Astrocyte of the cerebellum (primary cell): Measurements from ENCODE around the gene ALKBH3.
A peak's percentile ranks its signal among the peaks of the same experiment; 100 is the strongest.

Experiments
- DNase-seq: peaks from one replicate; pipeline ENCODE4 v3.0.0-alpha.2; 2011; ENCODE audit warnings: low read depth
- H3K4me3 ChIP-seq: 2 replicates; pipeline ENCODE4 v1.5.1; 2011; ENCODE audit warnings: mild to moderate bottlenecking, low read depth, low read length, moderate library complexity
- CTCF ChIP-seq: IDR thresholded peaks from 2 replicates; pipeline ENCODE4 v1.5.1; 2012; ENCODE audit warnings: low read length, low read depth, moderate library complexity, mild to moderate bottlenecking; ENCODE audit errors: missing control alignments
- in situ Hi-C: cut with HindIII; loops from 2 replicates; pipeline ENCODE4 v1.10.0; 2017; ENCODE audit warnings: low sequenced_read_pairs

Gene ALKBH3

DNA sequence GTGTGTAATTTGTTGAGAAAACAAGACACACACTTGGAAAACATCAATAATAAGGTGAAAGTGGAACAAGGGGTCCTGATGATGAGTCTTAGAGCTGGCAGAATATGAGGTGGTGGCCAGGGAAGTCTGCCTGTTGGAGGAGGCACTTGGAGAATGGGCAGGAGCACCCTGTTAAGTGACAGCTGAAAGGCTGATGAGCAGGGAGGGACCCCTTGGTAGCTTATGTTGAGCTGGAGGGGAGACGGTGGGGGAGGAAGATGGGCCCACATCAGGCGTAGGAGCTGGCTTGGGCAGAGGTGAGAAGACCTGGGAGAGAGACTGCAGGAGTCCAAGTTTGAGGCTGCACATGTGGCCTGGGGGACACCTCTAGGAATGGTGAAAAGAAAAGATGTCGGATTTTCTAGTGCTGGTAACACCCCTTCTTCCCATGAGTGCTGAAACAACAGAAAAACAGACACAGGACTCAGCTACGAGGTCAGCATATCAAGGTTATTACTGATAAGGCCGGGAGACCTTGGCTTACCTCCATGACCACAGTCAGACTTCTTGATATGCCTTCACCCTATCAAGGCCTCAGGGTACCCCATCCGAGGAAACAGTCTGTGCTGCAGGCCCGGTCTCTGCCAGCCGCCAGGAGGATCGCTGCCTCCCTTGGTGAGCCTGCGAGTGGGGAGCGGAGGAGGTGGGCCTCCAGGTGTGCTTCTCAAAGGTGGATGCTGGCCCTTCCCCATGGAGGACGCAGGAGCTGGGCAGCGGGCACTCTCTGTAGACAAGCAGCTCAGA, 47.5 kb downstream of the ALKBH3 start:
- no peak overlapping the region for H3K4me3 ChIP-seq
- in situ Hi-C loops = no loop called here
- TF ChIP-seq CTCF = no peak
- DNase-seq = no peak

GRCh38 chr11:43928721-43929120, 48.1 kb downstream of the ALKBH3 start:
- in situ Hi-C loops = no loop called here
- H3K4me3 ChIP-seq = no peak overlapping the region
- DNase-seq = no peak
- no peak for TF ChIP-seq CTCF

DNA sequence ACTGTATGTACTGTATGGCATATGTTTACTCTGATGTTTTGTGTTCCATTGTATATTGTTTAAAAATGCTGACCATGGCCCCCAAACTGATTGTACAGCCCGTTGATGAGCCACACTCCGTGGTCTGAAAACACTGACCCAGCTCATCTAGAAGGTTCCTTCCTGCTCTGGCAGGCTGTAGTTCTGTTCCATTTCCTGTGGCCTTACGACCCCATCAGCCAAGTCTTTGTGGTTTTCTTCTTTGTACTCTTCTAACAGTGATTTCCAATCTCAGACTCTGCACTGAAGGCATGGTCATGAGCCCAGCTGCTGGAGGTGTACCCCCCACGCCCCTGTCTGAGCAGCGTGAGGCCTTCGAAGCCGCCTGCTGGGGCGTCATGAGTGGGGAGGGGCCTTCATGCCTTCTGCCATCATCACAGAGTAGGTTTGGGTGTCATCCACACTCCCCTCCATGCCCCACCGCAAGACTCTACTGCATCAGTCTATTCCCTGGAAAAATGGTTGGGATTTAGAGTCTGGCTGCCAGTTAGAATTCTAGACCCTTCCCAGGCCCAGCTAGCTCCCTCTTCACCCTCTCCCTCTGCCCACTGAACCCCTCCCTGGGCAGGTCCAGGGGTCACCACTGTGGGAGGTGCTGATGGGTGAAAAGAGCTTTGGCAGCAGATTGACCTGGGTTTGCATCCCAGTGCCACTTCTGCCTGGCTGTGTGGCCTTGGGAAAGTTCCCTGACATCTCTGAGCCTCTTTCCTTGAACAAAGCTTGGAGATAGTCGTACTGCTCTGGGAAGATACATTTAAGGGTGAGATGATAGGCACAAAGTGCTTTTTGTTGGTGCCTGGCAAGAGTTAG, 50.5 kb downstream of the ALKBH3 start:
- no peak for DNase-seq
- H3K4me3 ChIP-seq = no peak overlapping the region
- TF ChIP-seq CTCF = no peak
- in situ Hi-C loops = no loop called here

DNA sequence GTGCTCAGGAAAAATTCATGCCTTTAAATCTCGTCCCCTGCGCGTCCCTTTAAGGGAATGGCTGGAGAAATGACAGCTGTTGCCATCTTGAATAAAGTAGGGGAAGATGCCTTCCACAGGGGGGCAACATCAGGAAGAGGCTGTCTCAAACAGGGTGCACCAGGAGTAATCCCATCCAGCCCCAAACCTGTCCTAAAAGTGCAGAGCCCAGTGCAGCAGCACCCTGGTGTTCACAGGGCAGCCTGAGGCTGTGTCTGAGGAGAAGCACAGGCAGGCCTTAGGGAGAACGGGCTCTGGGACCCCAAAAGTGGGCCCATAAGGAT, 51.0 kb downstream of the ALKBH3 start:
- DNase-seq = no peak
- TF ChIP-seq CTCF = no peak
- in situ Hi-C loops = no loop called here
- H3K4me3 ChIP-seq = no peak overlapping the region

DNA sequence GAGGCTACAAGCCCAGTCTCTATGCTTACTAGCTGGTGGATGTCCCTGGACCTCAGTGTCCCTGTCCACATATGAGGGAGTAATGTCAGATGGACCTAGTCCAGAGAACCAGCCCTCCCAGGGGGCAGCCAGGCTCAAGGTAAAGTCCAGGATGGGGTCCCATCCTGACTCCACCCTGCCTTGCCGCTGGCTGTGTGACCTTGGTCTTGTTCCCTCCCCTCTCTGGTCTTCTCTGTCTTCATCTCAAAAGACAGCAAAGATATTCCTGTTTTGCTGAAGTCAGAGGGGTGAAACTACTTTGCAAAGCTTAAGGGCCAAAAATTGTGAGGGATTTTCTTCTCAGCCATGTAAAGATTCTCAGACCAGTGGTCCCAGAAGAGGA, 52.6 kb downstream of the ALKBH3 start:
- DNase-seq = no peak
- in situ Hi-C loops = no loop called here
- no peak for TF ChIP-seq CTCF
- no peak overlapping the region for H3K4me3 ChIP-seq

DNA sequence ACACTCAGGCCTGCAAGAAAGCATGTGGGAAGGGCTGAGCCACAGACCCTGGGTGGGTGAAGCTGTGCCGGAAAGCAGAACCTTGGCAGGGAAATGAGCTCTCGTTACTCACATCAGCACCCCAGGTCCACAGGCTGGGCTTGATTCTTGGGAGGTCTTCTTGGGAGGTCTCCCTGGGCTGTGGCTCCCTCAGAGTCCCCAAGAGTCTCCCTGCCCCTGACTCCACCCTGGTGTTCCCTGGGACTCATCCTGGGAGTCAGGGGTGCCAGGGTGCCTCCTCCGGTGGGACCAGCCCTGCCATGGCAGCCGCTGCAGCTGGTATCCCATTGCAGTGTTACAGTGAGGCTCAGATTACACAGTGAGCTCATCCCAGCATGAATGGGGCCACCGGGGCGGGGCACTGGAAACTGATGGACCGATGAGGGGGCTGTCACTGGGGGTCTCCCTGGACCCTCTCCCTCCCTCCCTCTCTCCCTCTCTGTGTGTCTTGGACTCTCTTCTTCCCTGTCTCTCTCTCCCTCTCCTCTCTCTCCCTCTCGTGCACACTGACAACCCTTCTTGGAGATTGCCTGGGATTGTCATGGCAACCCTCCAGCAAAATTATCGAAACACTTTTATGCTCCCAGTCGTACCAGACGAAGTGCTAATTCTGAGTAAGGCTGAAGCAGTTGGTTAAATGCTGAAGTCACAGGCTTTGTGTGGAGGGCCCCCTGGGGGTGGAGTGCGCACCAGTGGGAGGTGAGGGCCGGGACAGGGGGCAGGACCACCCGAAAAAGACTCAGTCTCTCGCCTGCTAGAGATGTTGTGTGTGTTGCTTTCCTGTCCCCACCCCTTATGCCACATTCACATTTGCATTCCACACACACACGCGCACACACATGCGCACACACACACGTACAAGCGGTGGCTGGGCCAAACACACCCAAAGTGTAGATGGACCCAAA, 53.2 kb downstream of the ALKBH3 start:
- no peak for DNase-seq
- peak; percentile 9 for TF ChIP-seq CTCF
- in situ Hi-C loops = no loop called here

More for the DNA sequence above, 53.2 kb downstream of the ALKBH3 start:
- H3K4me3 ChIP-seq = no peak overlapping the region
